ENCODE measurements around the gene SMG6.
"Not testable (repeated sequence)": the region's sequence is repeated elsewhere in the genome, so short reads cannot be mapped to it uniquely, and the experiment has no call there.

SMG6 gene

DNA sequence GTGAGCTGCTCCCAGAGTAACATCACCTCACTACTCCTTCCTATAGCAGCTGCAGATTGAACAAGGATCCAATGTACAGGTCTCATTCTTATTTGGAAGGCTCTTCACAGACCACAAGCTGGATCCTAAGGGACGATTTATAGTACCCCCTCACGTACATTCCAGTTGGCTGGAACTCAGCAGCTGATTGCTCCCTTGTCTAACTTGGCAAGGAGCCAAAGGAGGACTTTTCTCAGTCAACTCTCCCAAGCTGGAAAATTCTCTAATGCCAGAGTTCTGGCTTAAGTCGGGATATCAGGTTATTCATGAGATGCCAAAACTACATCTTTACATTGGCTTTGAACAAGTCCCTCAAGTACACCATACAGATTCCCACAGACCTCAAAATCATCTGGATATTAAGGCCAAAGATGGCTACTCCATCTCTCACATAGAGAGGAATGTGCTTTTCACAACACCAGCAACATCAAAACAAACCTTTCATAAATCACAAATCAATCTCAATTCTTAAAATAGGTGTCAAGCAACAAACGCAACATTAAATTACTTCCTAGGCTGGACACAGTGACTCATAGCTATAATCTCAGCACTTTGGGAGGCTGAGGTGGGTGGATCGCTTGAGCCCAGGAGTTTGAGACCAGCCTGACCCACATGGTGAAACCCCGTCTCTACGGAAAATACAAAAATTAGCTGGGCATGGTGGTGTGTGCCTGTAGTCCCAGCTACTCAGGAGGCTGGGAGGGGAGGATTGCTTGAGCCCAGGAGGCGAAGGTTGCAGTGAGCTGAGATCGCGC is 39.3 kb downstream of the SMG6 start:
- no peak for DNase-seq (ENCODE audit: low read depth)
- TF ChIP-seq, protein P1, sequence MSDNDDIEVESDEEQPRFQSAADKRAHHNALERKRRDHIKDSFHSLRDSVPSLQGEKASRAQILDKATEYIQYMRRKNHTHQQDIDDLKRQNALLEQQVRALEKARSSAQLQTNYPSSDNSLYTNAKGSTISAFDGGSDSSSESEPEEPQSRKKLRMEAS (IDR thresholded peaks at IDR 0.05; ENCODE audit: low read depth, low read length) = no peak
- no peak for TF ChIP-seq POLR2A (IDR thresholded peaks at IDR 0.05; ENCODE audit: extremely low read depth, insufficient read length)
- TF ChIP-seq, protein P2, sequence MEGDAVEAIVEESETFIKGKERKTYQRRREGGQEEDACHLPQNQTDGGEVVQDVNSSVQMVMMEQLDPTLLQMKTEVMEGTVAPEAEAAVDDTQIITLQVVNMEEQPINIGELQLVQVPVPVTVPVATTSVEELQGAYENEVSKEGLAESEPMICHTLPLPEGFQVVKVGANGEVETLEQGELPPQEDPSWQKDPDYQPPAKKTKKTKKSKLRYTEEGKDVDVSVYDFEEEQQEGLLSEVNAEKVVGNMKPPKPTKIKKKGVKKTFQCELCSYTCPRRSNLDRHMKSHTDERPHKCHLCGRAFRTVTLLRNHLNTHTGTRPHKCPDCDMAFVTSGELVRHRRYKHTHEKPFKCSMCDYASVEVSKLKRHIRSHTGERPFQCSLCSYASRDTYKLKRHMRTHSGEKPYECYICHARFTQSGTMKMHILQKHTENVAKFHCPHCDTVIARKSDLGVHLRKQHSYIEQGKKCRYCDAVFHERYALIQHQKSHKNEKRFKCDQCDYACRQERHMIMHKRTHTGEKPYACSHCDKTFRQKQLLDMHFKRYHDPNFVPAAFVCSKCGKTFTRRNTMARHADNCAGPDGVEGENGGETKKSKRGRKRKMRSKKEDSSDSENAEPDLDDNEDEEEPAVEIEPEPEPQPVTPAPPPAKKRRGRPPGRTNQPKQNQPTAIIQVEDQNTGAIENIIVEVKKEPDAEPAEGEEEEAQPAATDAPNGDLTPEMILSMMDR (IDR thresholded peaks at IDR 0.05; ENCODE audit: low read depth, low read length) = no peak
- TF ChIP-seq MYC (IDR thresholded peaks at IDR 0.05; ENCODE audit: low read depth, low read length) = no peak
- no peak overlapping the region for H3K4me3 ChIP-seq (ENCODE audit: low read depth, low read length)

DNA sequence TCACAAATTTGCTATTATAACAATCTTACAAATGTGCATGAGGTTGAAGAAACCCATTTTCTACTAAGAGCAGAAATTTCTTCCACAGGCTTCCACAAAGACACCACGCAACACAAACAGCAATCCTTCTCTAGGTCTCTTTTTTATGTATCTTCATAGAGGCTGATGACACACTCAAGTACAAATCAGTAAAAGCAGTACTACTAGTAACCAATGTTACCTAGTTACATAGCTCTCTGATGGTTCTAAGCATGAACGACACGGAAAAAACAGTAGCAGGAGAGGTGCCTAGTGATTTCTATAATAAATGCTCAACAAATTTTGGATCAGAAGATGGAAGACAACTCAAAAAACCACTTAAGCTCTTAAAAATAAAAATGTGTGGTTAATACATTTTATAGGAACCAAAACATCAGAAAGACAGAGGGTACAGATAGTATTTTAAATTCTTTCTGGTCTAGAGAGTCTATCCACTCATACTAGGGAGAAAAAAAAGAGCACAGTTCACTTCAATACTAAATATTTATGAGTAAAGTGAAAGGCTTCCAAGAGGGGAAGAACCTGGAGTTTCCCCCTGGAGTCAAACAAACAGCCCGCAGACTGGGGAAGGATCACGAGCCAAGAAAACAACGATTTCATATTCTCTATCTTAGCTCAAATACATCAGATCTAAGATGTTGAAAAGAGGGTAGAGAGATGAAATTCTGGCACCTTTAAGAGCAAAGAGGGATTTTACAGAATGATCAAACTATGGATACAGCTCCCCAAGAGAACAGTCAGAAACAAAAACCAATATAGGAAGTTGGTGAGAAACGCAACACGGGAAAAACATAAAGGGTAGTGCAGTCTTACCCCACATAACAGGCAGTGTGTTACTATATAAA is 40.2 kb downstream of the SMG6 start:
- H3K4me3 ChIP-seq (ENCODE audit: low read depth, low read length) = no peak overlapping the region
- no peak for DNase-seq (ENCODE audit: low read depth)
- no peak for TF ChIP-seq MYC (IDR thresholded peaks at IDR 0.05; ENCODE audit: low read depth, low read length)

DNA sequence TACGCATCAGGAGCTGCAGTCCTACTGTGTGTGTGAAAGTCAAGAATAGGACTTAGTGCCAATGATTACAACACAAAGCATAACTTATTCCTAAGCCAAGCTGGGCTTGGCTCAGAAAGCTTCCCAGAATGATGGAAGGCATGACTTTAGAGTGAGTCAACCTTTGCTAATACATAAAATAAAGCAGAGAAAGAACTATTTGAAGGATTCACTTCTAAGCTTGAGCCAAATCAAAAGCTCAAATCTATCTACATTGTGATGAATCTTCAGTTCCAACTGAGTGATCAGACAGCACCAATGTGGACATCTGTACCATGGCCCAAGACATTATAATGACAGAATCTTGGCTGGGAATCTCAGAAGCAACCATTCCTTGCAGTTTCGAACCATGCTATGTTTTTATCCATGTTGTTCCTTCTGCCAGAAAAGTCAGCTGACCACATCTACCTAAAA is 41.4 kb downstream of the SMG6 start:
- DNase-seq (ENCODE audit: low read depth) = no peak
- TF ChIP-seq POLR2A (IDR thresholded peaks at IDR 0.05; ENCODE audit: extremely low read depth, insufficient read length) = no peak
- TF ChIP-seq, protein P2 (IDR thresholded peaks at IDR 0.05; ENCODE audit: low read depth, low read length) = no peak
- TF ChIP-seq, protein P1 (IDR thresholded peaks at IDR 0.05; ENCODE audit: low read depth, low read length) = no peak
- TF ChIP-seq MYC (IDR thresholded peaks at IDR 0.05; ENCODE audit: low read depth, low read length) = no peak
- no peak overlapping the region for H3K4me3 ChIP-seq (ENCODE audit: low read depth, low read length)

DNA sequence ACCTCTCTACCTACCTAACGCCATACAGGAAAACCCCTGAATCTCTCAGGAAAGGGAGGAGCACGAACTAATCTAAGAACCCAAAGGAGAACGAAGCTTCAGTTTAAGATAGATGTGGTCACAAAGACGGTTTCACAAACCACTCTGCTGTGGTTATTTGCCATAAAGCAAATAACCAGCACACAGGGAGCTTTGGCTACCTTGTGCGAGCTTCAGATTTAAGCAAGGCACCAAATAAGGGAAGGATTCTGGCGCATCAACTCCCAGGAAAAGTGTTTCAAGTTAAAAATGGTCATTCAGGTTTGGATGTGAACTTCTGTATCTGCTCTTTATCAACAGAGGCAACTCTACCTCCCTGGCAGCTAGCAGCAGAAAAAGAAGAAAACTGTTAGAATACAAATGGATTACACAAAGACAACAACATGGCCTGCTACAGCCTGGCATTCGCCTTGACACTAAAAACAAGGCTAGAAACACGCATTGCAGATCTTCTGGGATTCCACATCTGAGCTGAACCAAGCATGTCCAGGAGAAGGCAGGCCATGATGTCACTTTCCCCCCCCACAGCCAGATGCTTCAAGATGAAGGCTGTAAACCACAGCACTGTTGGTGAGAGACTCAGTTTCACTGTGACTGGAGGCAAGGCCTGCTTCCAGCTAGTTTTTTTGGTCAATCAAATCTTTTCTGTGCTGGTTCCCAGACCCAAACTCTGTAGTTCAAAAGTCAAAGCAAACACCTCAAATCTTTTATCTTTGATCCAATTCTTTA is 43.6 kb downstream of the SMG6 start:
- no peak overlapping the region for H3K4me3 ChIP-seq (ENCODE audit: low read depth, low read length)
- peak; percentile 7 for DNase-seq (ENCODE audit: low read depth)
- TF ChIP-seq MYC (IDR thresholded peaks at IDR 0.05; ENCODE audit: low read depth, low read length) (no peak), POLR2A (IDR thresholded peaks at IDR 0.05; ENCODE audit: extremely low read depth, insufficient read length) (no peak)
- TF ChIP-seq, protein P1 (IDR thresholded peaks at IDR 0.05; ENCODE audit: low read depth, low read length) = no peak
- TF ChIP-seq, protein P2 (IDR thresholded peaks at IDR 0.05; ENCODE audit: low read depth, low read length) = no peak

DNA sequence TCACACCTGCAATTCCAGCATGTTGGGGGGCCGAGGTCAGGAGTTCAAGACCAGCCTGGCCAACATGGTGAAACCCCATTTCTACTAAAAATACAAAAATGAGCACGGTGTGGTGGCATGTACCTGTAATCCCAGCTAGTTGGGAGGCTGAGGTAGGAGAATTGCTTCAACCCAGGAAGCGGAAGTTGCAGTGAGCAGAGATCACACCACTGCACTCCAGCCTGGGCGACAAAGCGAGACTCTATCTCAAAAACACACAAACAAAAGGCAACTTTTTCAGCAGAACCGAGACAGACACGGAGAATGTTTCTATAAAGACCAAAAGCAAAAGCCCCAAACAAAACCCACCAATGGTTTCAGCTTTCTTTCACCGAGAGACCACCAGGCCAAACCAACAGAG is 44.8 kb downstream of the SMG6 start:
- DNase-seq (ENCODE audit: low read depth); H3K4me3 ChIP-seq (ENCODE audit: low read depth, low read length): not testable (repeated sequence)

DNA sequence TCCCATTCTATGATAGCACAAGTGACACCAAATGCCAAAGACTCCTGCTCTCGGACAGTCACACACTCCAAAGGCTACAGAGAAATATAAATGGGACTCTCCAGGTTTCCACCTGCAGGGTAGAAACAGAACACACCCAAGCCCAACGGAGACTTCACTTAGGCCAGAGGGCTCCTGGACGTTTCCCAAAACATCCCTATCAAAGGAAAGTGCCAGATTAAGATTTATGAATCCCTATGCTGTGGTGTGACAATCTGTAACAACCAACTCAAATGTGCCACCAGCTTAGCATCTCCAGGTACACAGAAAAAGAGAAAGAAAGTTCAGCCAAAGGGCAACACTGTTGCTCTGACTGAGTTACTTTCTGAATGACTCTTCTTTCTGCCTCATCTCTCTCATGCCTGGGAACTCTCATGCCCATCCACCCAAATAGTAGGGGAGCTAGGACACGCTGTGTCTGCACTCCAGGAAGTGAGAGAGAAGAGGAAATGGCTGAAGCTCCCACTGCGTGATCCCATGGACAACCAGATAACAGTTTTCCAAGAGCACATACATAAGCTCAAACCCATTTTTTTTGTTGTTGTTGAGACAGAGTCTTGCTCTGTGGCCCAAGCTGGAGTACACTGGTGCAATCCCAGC is 49.7 kb downstream of the SMG6 start:
- TF ChIP-seq, protein P1 (IDR thresholded peaks at IDR 0.05; ENCODE audit: low read depth, low read length) = no peak
- TF ChIP-seq POLR2A (IDR thresholded peaks at IDR 0.05; ENCODE audit: extremely low read depth, insufficient read length) = no peak
- DNase-seq (ENCODE audit: low read depth) = no peak
- H3K4me3 ChIP-seq (ENCODE audit: low read depth, low read length) = no peak overlapping the region
